GM23248 (cell line): Measurements from ENCODE around the gene ACSF3.

Experiments used
- EZH2 ChIP-seq: fragments of 200-600 bp; sonication (generic); IDR thresholded peaks from 2 replicates; pipeline ENCODE4 v1.6.1; 2018; ENCODE audit warnings: antibody characterized with exemption, mild to moderate bottlenecking; ENCODE audit not compliant: insufficient read depth, poor library complexity, severe bottlenecking
- EZH2phosphoT487 ChIP-seq: fragments of 200-600 bp; sonication (generic); IDR thresholded peaks from 2 replicates; pipeline ENCODE4 v1.6.1; 2018; ENCODE audit warnings: antibody characterized with exemption, moderate library complexity, mild to moderate bottlenecking, low read depth; ENCODE audit not compliant: insufficient read depth

DNA sequence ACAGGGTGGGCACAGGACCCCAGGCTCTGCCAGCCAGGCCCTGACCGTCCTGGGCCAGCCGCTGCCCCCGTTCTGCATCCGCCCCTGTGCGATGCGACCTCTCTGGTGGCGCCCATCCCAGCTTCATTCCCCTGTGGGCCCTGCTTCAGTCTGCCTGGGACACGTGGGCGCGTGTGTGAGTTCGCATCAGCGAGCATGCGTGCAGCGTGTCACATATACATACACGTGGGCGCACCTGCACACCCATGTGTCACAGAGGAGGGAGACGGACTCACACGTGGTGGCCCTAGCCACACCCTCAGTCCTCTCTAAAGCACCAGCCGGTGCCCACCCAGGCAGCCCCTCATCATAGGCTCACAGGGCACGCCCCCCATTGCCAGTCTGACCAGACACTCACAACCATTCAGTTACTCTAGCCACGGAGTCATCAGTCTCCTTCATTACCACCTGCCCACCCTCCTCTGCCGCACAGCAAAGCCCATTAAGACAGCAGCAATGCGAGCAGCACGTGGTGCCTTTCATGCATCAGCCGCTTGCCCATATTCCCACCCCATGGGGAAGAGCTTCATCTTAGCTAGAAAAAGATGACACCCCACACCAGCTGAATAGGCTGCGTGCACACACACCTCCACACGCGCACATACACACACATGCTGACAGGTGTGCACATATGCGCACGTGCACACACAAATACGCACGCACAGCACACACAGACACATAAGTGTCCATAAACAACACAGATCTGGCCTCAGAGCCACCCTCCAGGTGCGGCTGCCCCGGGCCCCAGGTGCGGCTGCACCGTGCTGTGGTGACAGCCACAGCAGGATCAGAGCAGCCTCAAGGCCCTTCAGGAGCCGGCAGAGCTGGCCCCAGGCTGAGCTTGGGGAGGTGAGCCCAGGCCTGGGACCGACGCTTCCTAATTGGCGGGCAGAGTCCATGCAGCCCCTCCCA lies 68.4 kb downstream of the ACSF3 start:
- no peak for TF ChIP-seq EZH2
- TF ChIP-seq EZH2phosphoT487, result no peak
